Measurements from ENCODE around the gene ADAMTS8. TPM values are rescaled to one million over a fixed set of nuclear protein-coding genes. Genes with fewer than 3 reads are reported as not detected.

The ADAMTS8 gene
- total RNA-seq, 2 experiments from 2014 or later, result not detected

DNA sequence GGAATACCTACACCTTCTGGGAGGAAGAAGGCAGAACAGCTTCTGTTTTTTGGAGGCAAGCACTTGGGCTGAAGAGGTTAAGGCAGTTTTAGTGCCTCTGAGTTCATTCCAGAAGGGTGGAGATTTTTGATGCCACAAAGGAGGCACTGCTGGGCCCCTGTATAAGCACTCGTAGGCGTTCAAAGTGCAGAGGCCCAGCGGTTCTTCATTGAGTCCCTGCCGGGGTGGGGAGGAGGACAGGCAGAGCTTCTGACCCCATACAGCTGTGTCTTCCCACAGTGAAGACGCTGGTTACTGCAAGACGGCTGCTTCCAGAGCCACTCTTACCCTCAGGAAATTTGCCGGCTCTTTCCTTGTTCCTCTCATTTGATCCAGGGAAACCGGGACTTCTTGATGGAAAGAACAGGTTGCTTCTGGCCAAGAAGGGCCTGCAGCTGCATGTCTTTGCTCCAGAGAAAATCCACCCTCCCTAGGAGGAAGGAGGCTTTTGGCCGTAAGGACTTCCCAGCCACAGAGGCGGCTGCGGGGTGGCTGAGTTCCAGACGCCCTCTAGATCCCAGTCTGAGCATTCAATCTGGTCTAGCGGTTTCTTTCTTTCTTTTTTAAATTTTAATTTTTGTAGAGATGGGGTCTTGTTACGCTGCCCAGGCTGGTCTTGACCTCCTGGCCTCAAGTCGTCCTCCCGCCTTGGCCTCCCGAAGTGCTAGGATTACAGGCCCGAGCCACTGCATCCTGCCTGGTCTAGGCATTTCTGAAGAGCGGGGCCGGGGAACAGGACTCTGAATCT is 29.4 kb upstream of the ADAMTS8 start:
- H3K27me3 Mint-ChIP-seq, result peaks cover 11% of the 10 kb centered on the region
- no peak overlapping the region for H3K4me3 Mint-ChIP-seq
- H3K9me3 Mint-ChIP-seq (ENCODE audit: low read depth), result no peaks in the 10 kb centered on the region
- DNase-seq (no peak), ATAC-seq (no peak)
- H3K27ac Mint-ChIP-seq, result no peak overlapping the region
- no peaks in the 10 kb centered on the region for H3K4me1 Mint-ChIP-seq
- POLR2A ChIA-PET, result no interaction called here
- no peaks in the 10 kb centered on the region for H3K36me3 Mint-ChIP-seq (ENCODE audit: low read depth)
- CTCF ChIA-PET, result no interaction called here
- intact Hi-C loops (cut with DNase I, micrococcal nuclease), result no loop called here

DNA sequence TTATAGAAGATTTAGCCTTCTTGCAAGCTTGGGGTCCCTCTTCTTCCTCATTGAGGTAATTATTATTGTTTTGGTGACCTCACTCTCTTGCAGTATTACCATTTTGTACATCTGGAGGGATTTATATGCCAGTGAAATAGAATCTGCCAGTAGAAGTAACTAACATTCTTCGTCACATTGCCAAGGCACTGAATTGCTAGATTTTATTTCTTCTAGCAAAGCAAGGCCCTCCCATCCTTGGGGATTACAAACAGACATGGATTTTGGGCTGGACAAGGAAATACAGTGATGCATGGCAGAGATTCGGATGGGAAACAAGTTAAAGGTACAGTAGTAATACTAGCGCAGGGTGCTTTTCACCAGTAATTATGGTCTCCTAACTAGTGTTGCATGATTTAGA is 27.9 kb upstream of the ADAMTS8 start:
- ChIA-PET POLR2A (interaction anchor here (0.6 kb wide), 1 partner anchor 368 kb away, joined by 3 read pairs; no protein-coding TSS in a partner anchor), CTCF (interaction anchor here (0.5 to 0.7 kb wide), 2 partner anchors 113 to 243 kb away, joined by 3 to 4 read pairs; no protein-coding TSS in a partner anchor)
- intact Hi-C loops (cut with DNase I, micrococcal nuclease), result no loop called here
- H3K36me3 Mint-ChIP-seq (ENCODE audit: low read depth), result no peaks in the 10 kb centered on the region
- H3K9me3 Mint-ChIP-seq (ENCODE audit: low read depth), result no peaks in the 10 kb centered on the region
- peaks cover 15% of the 10 kb centered on the region for H3K27me3 Mint-ChIP-seq
- H3K4me3 Mint-ChIP-seq, result no peak overlapping the region
- no peak for ATAC-seq
- H3K4me1 Mint-ChIP-seq, result no peaks in the 10 kb centered on the region
- DNase-seq, result no peak
- H3K27ac Mint-ChIP-seq, result no peak overlapping the region

DNA sequence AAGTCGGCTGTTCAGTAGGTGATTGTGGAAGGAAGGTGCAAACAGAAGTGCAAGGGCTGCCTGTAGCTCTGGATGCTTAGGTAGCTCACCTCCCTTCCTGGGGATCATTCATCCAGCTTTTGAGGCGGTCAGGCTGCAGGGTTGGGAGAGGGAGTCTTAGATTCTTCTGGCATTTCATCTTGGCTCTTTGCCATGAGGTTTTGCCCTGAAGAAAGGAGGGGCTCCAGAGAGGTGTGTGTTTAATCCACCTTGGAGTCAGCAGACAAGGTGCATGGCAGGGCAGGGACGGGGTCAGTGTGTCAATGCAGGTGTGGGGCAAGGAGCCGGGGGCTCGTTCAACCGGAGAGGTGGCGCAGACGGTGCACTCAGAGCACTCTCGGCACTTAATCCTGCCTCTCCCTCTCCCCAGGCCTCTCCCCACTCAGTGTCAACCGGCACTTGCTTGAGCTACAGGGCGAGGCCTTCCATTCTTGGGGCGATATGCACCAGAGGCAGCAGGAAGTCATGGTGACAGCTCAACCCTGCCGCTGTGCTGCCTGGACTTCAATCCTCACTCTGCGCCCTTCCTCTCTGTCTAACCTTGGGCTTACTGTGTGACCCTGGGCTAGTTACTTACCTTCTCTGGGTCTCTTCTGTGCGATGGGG is 27.2 kb upstream of the ADAMTS8 start:
- intact Hi-C loops (cut with DNase I, micrococcal nuclease), result no loop called here
- Mint-ChIP-seq H3K9me3 (ENCODE audit: low read depth) (no peaks in the 10 kb centered on the region), H3K27ac (no peak overlapping the region), H3K4me1 (no peaks in the 10 kb centered on the region), H3K4me3 (no peak overlapping the region), H3K36me3 (ENCODE audit: low read depth) (no peaks in the 10 kb centered on the region), H3K27me3 (peaks cover 22% of the 10 kb centered on the region)
- no peak for DNase-seq
- POLR2A ChIA-PET, result interaction anchor here (0.6 kb wide), 1 partner anchor 368 kb away, joined by 3 read pairs; no protein-coding TSS in a partner anchor
- CTCF ChIA-PET, result interaction anchor here (0.5 to 0.7 kb wide), 2 partner anchors 112 to 242 kb away, joined by 3 to 4 read pairs; no protein-coding TSS in a partner anchor
- ATAC-seq, result no peak

- Mint-ChIP-seq H3K4me3 (no peak overlapping the region), H3K27me3 (peaks cover 30% of the 10 kb centered on the region), H3K27ac (no peak overlapping the region), H3K4me1 (peaks cover 3% of the 10 kb centered on the region), H3K9me3 (ENCODE audit: low read depth) (no peaks in the 10 kb centered on the region), H3K36me3 (ENCODE audit: low read depth) (no peaks in the 10 kb centered on the region)
- DNase-seq, result no peak
- intact Hi-C loops (cut with DNase I, micrococcal nuclease), result no loop called here
- no peak for ATAC-seq
- ChIA-PET CTCF (interaction anchor here (1.2 kb wide), 1 partner anchor 408 kb away, joined by 4 read pairs; no protein-coding TSS in a partner anchor), POLR2A (no interaction called here)
Observed at GRCh38 chr11:130454491-130455252, 26.3 kb upstream of the ADAMTS8 start.

- ATAC-seq (no peak), DNase-seq (no peak)
- H3K27me3 Mint-ChIP-seq, result peaks cover 40% of the 10 kb centered on the region
- intact Hi-C loops (cut with DNase I, micrococcal nuclease), result no loop called here
- POLR2A ChIA-PET, result interaction anchor here (0.6 kb wide), 1 partner anchor 251 kb away, joined by 4 read pairs; no protein-coding TSS in a partner anchor
- H3K9me3 Mint-ChIP-seq (ENCODE audit: low read depth), result no peaks in the 10 kb centered on the region
- CTCF ChIA-PET, result interaction anchor here (0.8 kb wide), 1 partner anchor 25 kb away, joined by 3 read pairs; no protein-coding TSS in a partner anchor
- peaks cover 9% of the 10 kb centered on the region for H3K4me1 Mint-ChIP-seq
- H3K36me3 Mint-ChIP-seq (ENCODE audit: low read depth), result no peaks in the 10 kb centered on the region
- H3K4me3 Mint-ChIP-seq, result no peak overlapping the region
- no peak overlapping the region for H3K27ac Mint-ChIP-seq
Observed at GRCh38 chr11:130452940-130453339, 24.5 kb upstream of the ADAMTS8 start.

DNA sequence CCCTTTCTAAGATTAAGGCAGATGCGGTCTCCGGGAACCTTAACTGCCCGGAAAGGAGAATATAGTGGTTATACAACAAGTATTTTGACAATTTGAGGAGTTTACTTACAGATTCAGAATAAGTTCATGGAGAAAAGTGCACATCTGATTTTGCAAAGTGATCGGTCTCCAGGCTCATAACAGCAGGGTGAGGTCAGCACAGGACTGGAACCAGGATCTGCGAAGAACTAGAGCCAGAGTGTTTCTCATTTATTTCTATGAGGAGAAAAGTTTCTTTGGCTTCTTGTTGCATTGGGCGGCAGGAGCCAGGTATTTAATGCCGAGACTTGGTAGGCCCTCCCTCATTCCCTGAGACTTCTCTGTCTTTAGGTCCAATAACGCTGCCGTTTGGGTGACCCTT is 23.8 kb upstream of the ADAMTS8 start:
- no peak overlapping the region for H3K4me3 Mint-ChIP-seq
- CTCF ChIA-PET, result interaction anchor here (0.9 kb wide), 1 partner anchor 21 kb away, joined by 3 read pairs; no protein-coding TSS in a partner anchor
- intact Hi-C loops (cut with DNase I, micrococcal nuclease), result no loop called here

GRCh38 chr11:130451231-130452019 is 23.0 kb upstream of the ADAMTS8 start:
- Mint-ChIP-seq H3K36me3 (ENCODE audit: low read depth) (no peaks in the 10 kb centered on the region), H3K27me3 (peaks cover 45% of the 10 kb centered on the region), H3K4me1 (peaks cover 9% of the 10 kb centered on the region), H3K4me3 (no peak overlapping the region), H3K27ac (no peak overlapping the region), H3K9me3 (ENCODE audit: low read depth) (no peaks in the 10 kb centered on the region)
- intact Hi-C loops (cut with DNase I, micrococcal nuclease), result no loop called here
- CTCF ChIA-PET, result interaction anchor here (0.9 to 1.6 kb wide), 4 partner anchors 9 to 376 kb away, joined by 3 to 6 read pairs (median 3); no protein-coding TSS in a partner anchor
- no peak for DNase-seq
- ATAC-seq, result no peak
- POLR2A ChIA-PET, result no interaction called here

More for the DNA sequence above, 23.8 kb upstream of the ADAMTS8 start:
- Mint-ChIP-seq H3K9me3 (ENCODE audit: low read depth) (no peaks in the 10 kb centered on the region), H3K27me3 (peaks cover 43% of the 10 kb centered on the region), H3K36me3 (ENCODE audit: low read depth) (no peaks in the 10 kb centered on the region), H3K27ac (no peak overlapping the region), H3K4me1 (peaks cover 9% of the 10 kb centered on the region)
- POLR2A ChIA-PET, result no interaction called here
- ATAC-seq (no peak), DNase-seq (no peak)

DNA sequence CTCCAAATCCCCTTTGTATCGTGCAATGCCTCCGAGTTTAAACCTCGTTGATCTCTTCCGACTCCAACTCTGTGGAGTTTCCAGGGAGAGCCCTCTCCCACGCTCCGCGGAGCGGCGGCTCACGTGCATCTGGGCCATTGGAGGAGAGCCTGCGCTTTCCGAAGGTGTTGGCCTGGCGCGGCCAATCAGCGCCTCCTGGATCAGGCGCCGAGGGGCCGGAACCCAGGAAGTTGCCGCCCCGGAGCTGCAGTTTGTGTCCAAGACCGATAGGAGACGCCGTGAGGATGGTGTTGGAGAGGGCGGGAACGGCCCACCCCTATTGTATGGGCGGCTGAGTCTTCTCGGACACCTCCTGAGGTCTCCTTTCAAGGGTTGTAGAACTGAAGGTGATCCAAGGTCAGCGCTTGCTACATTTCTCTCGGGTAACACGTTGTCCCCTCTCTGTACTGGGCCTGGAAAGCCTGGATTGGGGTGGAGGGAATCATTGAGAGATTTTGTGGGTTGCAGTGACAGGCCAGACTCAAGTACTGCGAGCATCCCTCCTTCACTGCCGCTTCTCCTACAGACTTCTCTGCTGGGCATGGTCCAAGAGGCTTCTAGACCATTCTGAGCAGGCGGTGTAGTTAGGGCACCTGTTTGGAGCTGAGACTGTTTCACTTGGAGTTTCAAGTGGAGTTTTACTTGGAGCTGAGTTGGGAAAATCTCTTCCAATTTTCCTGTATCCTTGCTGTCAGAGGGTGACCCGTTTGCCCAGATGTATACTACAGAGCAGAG is 21.8 kb upstream of the ADAMTS8 start:
- ATAC-seq (no peak), DNase-seq (peak; percentile 23)
- CTCF ChIA-PET, result interaction anchor here (0.6 to 1.6 kb wide), 4 partner anchors 8 to 377 kb away, joined by 3 to 6 read pairs (median 4); no protein-coding TSS in a partner anchor
- no peaks in the 10 kb centered on the region for H3K9me3 Mint-ChIP-seq (ENCODE audit: low read depth)
- no peaks in the 10 kb centered on the region for H3K36me3 Mint-ChIP-seq (ENCODE audit: low read depth)
- H3K4me3 Mint-ChIP-seq, result no peak overlapping the region
- no peak overlapping the region for H3K27ac Mint-ChIP-seq
- POLR2A ChIA-PET, result no interaction called here
- H3K27me3 Mint-ChIP-seq, result peaks cover 45% of the 10 kb centered on the region
- H3K4me1 Mint-ChIP-seq, result peaks cover 9% of the 10 kb centered on the region
- intact Hi-C loops (cut with DNase I, micrococcal nuclease), result no loop called here

DNA sequence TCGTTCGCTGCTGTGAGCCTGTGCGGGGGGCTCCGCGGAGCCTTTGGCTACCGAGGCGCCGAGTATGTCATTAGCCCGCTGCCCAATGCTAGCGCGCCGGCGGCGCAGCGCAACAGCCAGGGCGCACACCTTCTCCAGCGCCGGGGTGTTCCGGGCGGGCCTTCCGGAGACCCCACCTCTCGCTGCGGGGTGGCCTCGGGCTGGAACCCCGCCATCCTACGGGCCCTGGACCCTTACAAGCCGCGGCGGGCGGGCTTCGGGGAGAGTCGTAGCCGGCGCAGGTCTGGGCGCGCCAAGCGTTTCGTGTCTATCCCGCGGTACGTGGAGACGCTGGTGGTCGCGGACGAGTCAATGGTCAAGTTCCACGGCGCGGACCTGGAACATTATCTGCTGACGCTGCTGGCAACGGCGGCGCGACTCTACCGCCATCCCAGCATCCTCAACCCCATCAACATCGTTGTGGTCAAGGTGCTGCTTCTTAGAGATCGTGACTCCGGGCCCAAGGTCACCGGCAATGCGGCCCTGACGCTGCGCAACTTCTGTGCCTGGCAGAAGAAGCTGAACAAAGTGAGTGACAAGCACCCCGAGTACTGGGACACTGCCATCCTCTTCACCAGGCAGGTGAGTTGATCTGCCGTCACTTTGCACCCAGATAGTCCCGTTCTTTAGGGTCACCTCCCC is 21.0 kb upstream of the ADAMTS8 start:
- peaks cover 40% of the 10 kb centered on the region for H3K27me3 Mint-ChIP-seq
- no peaks in the 10 kb centered on the region for H3K36me3 Mint-ChIP-seq (ENCODE audit: low read depth)
- peaks cover 9% of the 10 kb centered on the region for H3K4me1 Mint-ChIP-seq
- no peaks in the 10 kb centered on the region for H3K9me3 Mint-ChIP-seq (ENCODE audit: low read depth)
- intact Hi-C loops (cut with DNase I, micrococcal nuclease), result no loop called here
- ATAC-seq (no peak), DNase-seq (no peak)
- H3K27ac Mint-ChIP-seq, result no peak overlapping the region
- H3K4me3 Mint-ChIP-seq, result no peak overlapping the region
- CTCF ChIA-PET, result interaction anchor here (1.6 kb wide), 1 partner anchor 18 kb away, joined by 6 read pairs; no protein-coding TSS in a partner anchor
- POLR2A ChIA-PET, result no interaction called here

All from activated CD4-positive, alpha-beta T cell treated with anti-CD3 and anti-CD28 coated beads for 36 hours (primary cell).